ENCODE results near the gene LAMC1. TPM values are rescaled to one million over a fixed set of nuclear protein-coding genes. Genes with fewer than 3 reads are reported as not detected.

The LAMC1 gene
- total and polyA plus RNA-seq, 2 experiments from 2014 or later = 78.4 to 185 TPM

GRCh38 chr1:183103147-183103546 is 79.9 kb downstream of the LAMC1 start:
- TF ChIP-seq EZH2phosphoT487 (IDR thresholded peaks at IDR 0.05; ENCODE audit: low read depth, severe bottlenecking, unreplicated experiment) (no peak), EZH2 (IDR thresholded peaks at IDR 0.05; ENCODE audit: borderline replicate concordance) (no peak)
- TF ChIP-seq, protein P1, sequence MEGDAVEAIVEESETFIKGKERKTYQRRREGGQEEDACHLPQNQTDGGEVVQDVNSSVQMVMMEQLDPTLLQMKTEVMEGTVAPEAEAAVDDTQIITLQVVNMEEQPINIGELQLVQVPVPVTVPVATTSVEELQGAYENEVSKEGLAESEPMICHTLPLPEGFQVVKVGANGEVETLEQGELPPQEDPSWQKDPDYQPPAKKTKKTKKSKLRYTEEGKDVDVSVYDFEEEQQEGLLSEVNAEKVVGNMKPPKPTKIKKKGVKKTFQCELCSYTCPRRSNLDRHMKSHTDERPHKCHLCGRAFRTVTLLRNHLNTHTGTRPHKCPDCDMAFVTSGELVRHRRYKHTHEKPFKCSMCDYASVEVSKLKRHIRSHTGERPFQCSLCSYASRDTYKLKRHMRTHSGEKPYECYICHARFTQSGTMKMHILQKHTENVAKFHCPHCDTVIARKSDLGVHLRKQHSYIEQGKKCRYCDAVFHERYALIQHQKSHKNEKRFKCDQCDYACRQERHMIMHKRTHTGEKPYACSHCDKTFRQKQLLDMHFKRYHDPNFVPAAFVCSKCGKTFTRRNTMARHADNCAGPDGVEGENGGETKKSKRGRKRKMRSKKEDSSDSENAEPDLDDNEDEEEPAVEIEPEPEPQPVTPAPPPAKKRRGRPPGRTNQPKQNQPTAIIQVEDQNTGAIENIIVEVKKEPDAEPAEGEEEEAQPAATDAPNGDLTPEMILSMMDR (IDR thresholded peaks at IDR 0.05; ENCODE audit: poor library complexity) = no peak
- no peaks in the 10 kb centered on the region for H3K27me3 ChIP-seq
- peaks cover 84% of the 10 kb centered on the region for H3K79me2 ChIP-seq
- peaks cover 32% of the 10 kb centered on the region for H3K4me1 ChIP-seq (ENCODE audit: insufficient read depth)
- H3K9me2 ChIP-seq (replicated peaks; ENCODE audit: insufficient read depth) = no peaks in the 10 kb centered on the region
- H3K9me3 ChIP-seq (ENCODE audit: low read depth) = no peaks in the 10 kb centered on the region
- no peak overlapping the region for H3K4me3 ChIP-seq
- no peak for DNase-seq (ENCODE audit: low spot score)
- H3K27ac ChIP-seq = peak overlapping the region; percentile 3
- H4K20me1 ChIP-seq (ENCODE audit: insufficient read depth, poor library complexity, severe bottlenecking) = no peaks in the 10 kb centered on the region
- no peak overlapping the region for H2AFZ ChIP-seq
- H3K36me3 ChIP-seq (replicated peaks; ENCODE audit: insufficient read depth, low read depth) = no peaks in the 10 kb centered on the region
- WGBS (ENCODE audit: low lambda C conversion rate, missing lambda C conversion rate) = 76% methylated on average over 11 of the region's 11 CpGs
- H3K4me2 ChIP-seq = no peak overlapping the region

DNA sequence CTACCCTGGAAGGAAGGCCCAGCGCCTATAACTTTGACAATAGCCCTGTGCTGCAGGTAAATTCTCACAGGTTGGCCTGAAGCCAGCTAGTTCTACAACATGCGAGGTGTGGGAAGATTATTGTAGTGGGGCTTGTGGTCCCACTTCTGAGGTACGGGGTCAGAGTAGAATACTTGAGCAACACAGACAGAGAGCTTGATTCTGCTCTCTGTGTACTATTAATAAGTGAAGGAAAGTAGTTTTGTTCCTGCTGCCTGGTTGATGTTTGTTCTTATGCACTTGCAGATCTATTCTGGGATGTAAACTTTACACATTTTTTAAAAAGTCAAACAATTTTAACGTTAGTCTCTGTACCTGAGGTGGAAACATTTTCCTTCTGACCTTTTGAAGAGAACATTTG is 80.4 kb downstream of the LAMC1 start:
- Histone ChIP-seq H2AFZ (no peak overlapping the region), H3K36me3 (replicated peaks; ENCODE audit: insufficient read depth, low read depth) (no peaks in the 10 kb centered on the region), H3K4me2 (no peak overlapping the region), H3K9me3 (ENCODE audit: low read depth) (no peaks in the 10 kb centered on the region), H3K27me3 (no peaks in the 10 kb centered on the region), H3K79me2 (peaks cover 88% of the 10 kb centered on the region), H4K20me1 (ENCODE audit: insufficient read depth, poor library complexity, severe bottlenecking) (no peaks in the 10 kb centered on the region), H3K4me1 (ENCODE audit: insufficient read depth) (peaks cover 29% of the 10 kb centered on the region), H3K27ac (peak overlapping the region; percentile 3), H3K9me2 (replicated peaks; ENCODE audit: insufficient read depth) (no peaks in the 10 kb centered on the region), H3K4me3 (no peak overlapping the region)
- no peak for DNase-seq (ENCODE audit: low spot score)
- no peak for TF ChIP-seq EZH2 (IDR thresholded peaks at IDR 0.05; ENCODE audit: borderline replicate concordance)
- TF ChIP-seq, protein P1 (IDR thresholded peaks at IDR 0.05; ENCODE audit: poor library complexity) = no peak
- TF ChIP-seq EZH2phosphoT487 (IDR thresholded peaks at IDR 0.05; ENCODE audit: low read depth, severe bottlenecking, unreplicated experiment) = no peak
- 82% methylated on average over 4 of the region's 4 CpGs for WGBS (ENCODE audit: low lambda C conversion rate, missing lambda C conversion rate)

GRCh38 chr1:183105449-183105848 is 82.2 kb downstream of the LAMC1 start:
- no peak overlapping the region for H3K4me2 ChIP-seq
- no peaks in the 10 kb centered on the region for H3K27me3 ChIP-seq
- H3K36me3 ChIP-seq (replicated peaks; ENCODE audit: insufficient read depth, low read depth) = no peaks in the 10 kb centered on the region
- WGBS (ENCODE audit: low lambda C conversion rate, missing lambda C conversion rate) = 87% methylated on average over 3 of the region's 3 CpGs
- DNase-seq (ENCODE audit: low spot score) = no peak
- no peaks in the 10 kb centered on the region for H3K9me2 ChIP-seq (replicated peaks; ENCODE audit: insufficient read depth)
- no peak overlapping the region for H3K4me3 ChIP-seq
- H3K79me2 ChIP-seq = peaks cover 73% of the 10 kb centered on the region
- no peaks in the 10 kb centered on the region for H3K9me3 ChIP-seq (ENCODE audit: low read depth)
- TF ChIP-seq EZH2phosphoT487 (IDR thresholded peaks at IDR 0.05; ENCODE audit: low read depth, severe bottlenecking, unreplicated experiment) = no peak
- TF ChIP-seq, protein P1 (IDR thresholded peaks at IDR 0.05; ENCODE audit: poor library complexity) = no peak
- peaks cover 20% of the 10 kb centered on the region for H3K4me1 ChIP-seq (ENCODE audit: insufficient read depth)
- no peak overlapping the region for H3K27ac ChIP-seq
- no peak overlapping the region for H2AFZ ChIP-seq
- no peaks in the 10 kb centered on the region for H4K20me1 ChIP-seq (ENCODE audit: insufficient read depth, poor library complexity, severe bottlenecking)

DNA sequence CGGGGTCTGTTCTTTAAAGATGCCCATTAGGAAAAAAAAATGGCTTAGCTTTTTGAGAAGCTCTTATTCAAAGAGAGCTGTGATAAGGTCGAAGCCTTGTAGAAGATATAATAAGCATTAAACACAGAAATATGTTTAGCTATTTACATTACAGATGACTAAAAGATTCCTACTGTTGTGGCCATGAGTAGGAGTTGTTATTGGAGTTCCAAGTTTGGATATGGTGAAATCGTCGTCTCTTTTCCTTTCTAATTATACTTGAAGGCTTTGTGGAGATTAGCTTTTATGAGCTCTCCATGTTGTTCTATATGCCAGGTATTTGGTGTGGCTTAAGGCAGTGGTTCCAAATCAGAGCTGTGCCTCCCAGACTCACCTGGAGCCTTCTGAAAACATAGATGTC is 82.9 kb downstream of the LAMC1 start:
- no peaks in the 10 kb centered on the region for H3K36me3 ChIP-seq (replicated peaks; ENCODE audit: insufficient read depth, low read depth)
- H3K4me3 ChIP-seq = no peak overlapping the region
- no peaks in the 10 kb centered on the region for H3K27me3 ChIP-seq
- H4K20me1 ChIP-seq (ENCODE audit: insufficient read depth, poor library complexity, severe bottlenecking) = no peaks in the 10 kb centered on the region
- no peak overlapping the region for H3K4me2 ChIP-seq
- TF ChIP-seq EZH2phosphoT487 (IDR thresholded peaks at IDR 0.05; ENCODE audit: low read depth, severe bottlenecking, unreplicated experiment) = no peak
- TF ChIP-seq, protein P1 (IDR thresholded peaks at IDR 0.05; ENCODE audit: poor library complexity) = no peak
- TF ChIP-seq EZH2 (IDR thresholded peaks at IDR 0.05; ENCODE audit: borderline replicate concordance) = no peak
- H3K27ac ChIP-seq = peak overlapping the region; percentile 43
- H3K9me3 ChIP-seq (ENCODE audit: low read depth) = no peaks in the 10 kb centered on the region
- whole genome bisulfite sequencing (ENCODE audit: low lambda C conversion rate, missing lambda C conversion rate) = 65% methylated on average over 4 of the region's 4 CpGs
- peaks cover 14% of the 10 kb centered on the region for H3K4me1 ChIP-seq (ENCODE audit: insufficient read depth)
- H2AFZ ChIP-seq = no peak overlapping the region
- no peak for DNase-seq (ENCODE audit: low spot score)
- H3K9me2 ChIP-seq (replicated peaks; ENCODE audit: insufficient read depth) = no peaks in the 10 kb centered on the region
- H3K79me2 ChIP-seq = peaks cover 66% of the 10 kb centered on the region

Data from hepatocyte (in vitro differentiated cells).